Pulmonary artery endothelial cell (primary cell): Measurements from ENCODE around the gene BARHL1. TPM values are rescaled to one million over a fixed set of nuclear protein-coding genes. Genes with fewer than 3 reads are reported as not detected.

ENCODE experiments used
- DNase-seq: peaks from one replicate; pipeline ENCODE4 v3.0.0-alpha.2; 2011; ENCODE audit warnings: low read depth, low spot score
- total RNA-seq: library from RNA; depleted of rRNA; stranded (reverse); fragments of >200 nt; gene quantifications from 2 replicates; pipeline ENCODE4 v1.2.3, GENCODE V29; 2014

BARHL1 gene
- total RNA-seq, 1 donor from 2014 or later = not detected

DNA sequence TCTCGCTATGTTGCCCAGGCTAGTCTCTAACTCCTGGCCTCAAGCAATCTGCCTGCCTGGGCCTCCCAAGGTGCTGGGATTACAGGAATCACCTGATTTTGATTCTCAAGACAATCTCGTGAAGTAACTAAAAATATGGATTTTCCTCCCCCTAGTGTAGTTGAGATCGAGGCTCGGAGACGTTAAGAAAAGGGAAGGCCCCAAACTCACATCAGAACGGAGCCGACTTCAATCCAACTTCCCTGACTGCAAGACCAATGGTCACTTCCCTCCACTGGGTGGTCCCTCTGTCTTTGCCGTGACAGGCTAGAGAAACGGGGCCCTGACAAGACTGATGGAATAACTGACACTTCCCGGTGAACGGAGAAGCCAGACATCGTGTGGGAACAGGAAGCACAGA is 28.3 kb downstream of the BARHL1 start:
- no peak for DNase-seq

GRCh38 chr9:132614324-132614723 is 31.9 kb downstream of the BARHL1 start:
- no peak for DNase-seq

DNA sequence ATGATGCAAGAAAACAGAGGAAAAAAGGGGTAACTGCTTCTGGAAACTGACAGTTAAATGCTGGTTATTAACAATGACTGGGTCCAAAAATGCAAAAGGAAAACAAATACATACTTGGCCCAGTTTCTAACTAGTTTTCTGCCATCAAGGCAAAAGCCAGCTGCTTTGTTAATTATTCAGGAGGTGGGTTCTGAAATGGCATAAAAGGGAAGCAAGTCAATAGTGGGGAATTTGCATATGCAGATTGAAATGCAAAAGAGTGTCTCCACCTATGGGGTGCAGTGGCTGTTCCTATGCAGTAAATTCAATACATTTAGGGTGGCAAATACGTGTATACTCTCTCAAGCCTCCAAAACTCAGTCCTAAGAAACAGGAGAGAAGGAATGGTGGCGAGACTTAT is 33.4 kb downstream of the BARHL1 start:
- DNase-seq = no peak

GRCh38 chr9:132616725-132617124 is 34.3 kb downstream of the BARHL1 start:
- no peak for DNase-seq

- DNase-seq = no peak
Observed at GRCh38 chr9:132622159-132622558, 39.8 kb downstream of the BARHL1 start.

DNA sequence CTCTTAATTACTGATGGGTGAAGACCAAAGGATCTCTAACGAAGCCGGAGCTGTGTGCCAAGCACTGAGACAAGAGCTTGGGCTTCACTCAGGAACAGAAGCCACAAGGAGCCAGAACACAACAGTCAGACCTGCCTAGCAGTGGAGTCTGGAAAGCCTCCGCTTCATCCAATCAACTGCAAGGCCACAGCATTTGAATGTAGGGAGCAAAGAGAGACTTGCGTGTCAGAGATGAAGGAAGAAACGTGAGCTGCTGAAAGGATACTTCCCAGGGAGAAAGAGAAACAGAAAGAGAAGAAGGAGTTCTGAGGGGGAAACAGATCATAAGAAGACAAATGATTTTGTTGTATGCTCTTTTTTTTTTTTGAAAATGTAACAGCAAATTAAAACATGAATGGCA is 43.9 kb downstream of the BARHL1 start:
- DNase-seq = no peak

DNA sequence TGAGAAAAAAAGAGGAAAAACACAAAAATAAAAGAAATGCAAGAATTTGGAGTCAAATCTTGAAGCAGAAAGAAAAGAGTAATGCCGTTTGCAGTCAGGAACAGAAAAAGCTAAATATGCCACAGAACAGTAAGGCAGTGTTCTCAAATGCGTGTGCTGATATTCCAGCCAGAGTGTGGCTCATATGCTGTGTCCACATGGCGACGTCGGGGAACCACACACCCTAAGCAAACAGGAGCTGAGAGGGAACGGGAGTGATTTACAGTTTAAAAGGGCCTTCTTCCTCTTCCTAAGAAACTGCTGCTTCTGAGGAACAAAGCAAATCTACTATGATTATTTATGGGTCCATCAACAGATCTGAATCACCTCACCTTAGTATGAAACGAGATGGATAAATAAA is 44.7 kb downstream of the BARHL1 start:
- no peak for DNase-seq

DNA sequence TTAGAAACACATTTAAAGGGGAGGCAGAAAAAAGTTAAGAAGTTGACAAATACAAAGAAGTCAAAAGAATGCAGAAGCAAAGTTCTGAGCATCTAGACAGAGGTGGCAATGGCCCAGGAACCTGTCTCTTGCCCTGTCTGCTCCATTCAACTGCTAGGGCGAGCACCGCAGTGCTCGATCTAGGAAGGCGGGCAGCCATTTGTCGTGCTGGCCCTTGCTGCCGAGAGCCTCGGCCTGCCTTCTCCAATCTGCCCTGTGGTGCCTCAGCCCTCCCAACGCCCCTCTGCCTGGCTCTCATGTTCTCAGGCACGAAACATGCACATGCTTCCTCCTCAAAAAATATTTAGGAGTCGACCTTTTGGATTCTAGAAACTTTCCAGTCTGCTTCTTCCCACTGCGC is 45.2 kb downstream of the BARHL1 start:
- no peak for DNase-seq

GRCh38 chr9:132628746-132629145 is 46.3 kb downstream of the BARHL1 start:
- no peak for DNase-seq

DNA sequence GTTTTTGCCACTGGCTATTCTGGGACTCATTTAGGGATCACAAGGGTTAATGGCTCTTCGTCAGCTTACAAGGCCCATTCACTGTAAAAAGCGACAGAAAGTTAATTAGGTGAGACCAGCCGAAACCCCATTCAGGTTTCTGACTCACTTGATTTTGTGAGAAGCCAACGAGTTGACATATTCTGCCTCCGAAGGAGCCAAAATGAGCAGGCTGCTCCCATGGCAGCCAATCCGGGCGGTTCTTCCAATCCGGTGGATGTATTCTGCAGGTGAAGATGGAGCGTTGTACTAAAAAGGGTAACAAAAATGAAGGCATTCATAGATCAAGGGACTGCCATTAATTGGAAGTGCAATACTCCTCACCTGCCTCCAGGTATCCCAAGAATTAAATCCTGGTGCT is 47.7 kb downstream of the BARHL1 start:
- no peak for DNase-seq

DNA sequence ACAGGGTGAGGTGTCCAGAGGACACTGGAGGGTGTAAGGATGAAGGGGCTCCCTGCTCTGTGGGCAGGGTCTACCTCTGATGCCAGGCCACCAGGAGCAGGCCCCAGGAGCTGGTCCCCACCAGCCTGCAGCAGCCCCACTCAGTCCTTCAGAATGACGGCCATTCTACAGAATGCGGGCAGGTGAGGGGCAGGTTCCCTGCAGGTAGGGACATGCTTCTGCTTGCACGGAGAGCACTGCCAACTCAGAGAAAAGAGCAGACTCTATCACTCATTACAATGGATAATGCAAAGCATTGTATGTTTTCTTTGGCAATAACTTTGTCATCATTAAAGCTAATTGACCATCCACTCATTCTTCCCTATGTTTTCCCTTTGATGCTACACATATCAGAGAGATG is 48.4 kb downstream of the BARHL1 start:
- no peak for DNase-seq

GRCh38 chr9:132631280-132631679 is 48.9 kb downstream of the BARHL1 start:
- DNase-seq = no peak

GRCh38 chr9:132631685-132632084 is 49.3 kb downstream of the BARHL1 start:
- no peak for DNase-seq

DNA sequence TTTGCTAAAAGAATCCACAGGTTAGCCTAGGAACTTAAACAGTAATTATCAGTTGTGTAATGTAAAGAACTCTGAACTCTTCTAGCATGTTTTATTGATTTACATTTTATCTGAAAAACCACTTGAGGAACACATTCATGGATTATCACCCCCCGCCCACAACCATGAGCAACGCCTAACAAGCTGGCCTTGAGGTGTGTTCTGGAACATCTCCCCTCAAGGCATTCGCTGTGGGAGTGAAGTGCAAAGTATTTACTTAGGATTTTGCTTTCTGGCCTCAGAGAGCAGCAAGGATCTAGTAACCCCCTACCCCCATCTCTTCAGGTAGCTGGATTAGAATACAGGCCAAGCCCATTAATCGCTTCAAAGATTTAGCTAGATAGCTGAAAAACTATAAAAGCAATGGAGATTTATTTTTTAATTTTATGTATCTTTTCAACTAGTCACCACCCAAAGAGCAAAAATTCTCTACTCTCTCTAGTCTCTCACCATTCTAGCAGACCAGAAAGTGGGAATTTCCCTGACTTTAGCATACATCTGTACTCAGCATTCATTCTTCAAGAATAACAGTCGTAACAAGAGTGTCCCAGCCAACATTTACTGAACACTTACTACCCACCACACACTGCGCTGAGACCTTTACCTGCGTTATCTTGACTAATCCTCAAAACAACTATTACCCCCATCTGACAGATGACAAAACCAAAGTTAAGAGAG is 50.2 kb downstream of the BARHL1 start:
- DNase-seq = no peak

DNA sequence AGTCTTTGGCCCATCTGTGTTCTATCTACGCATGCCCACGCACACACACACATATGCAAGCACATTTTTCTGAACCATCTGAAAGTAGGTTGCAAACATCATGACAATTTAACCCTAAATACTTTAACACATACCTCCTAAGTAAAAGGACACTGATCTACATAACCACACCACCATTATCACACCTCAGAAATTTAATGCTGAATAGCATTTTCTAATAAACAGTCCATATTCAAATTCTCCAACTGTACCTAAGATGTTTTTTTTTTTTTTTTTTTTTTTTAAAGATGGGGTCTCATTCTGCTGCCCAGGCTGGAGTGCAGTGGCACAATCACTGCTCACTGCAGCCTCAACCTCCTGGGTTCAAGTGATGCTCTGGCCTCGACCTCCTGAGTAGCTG is 51.9 kb downstream of the BARHL1 start:
- DNase-seq = no peak

GRCh38 chr9:132637351-132637750 is 54.9 kb downstream of the BARHL1 start:
- DNase-seq = no peak

- no peak for DNase-seq
Observed at GRCh38 chr9:132637801-132638200, 55.4 kb downstream of the BARHL1 start.

- no peak for DNase-seq
Observed at GRCh38 chr9:132638240-132638639, 55.8 kb downstream of the BARHL1 start.

DNA sequence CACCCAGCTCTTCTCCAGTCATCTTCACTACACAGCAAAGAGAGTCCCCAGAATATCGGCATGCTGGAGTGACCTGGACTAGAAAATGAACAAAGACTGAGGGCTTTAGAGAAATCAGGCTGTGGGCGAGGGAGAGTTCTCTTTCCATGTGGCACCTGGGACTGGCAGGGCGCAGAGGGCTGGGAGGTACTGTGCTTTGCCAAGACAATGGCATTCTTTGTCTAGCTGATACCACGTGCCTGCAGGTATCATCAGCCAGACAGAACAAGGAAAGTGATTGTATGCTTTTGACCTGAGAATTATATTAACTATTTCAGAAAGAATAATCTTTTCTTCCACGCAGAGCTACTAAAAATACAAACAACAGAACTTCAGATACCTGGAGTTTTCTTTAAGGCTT is 56.9 kb downstream of the BARHL1 start:
- no peak for DNase-seq

Other genes starting within 250 kb of the BARHL1 start
- 55.7 and 74.0 TPM in 2 replicates for gene SETX, start 227.6 kb upstream of the BARHL1 start, total RNA-seq
- 10.3 and 11.0 TPM in 2 replicates for gene TTF1, start 175.8 kb upstream of the BARHL1 start, total RNA-seq
- gene CFAP77, start 172.4 kb upstream of the BARHL1 start, total RNA-seq = 0.20 TPM in 1 of 2 replicates, not detected in the other
- gene DDX31, start 87.4 kb downstream of the BARHL1 start, total RNA-seq = 12.7 and 14.0 TPM in 2 replicates
- gene GTF3C4, start 87.9 kb downstream of the BARHL1 start, total RNA-seq = 16.7 and 18.2 TPM in 2 replicates